ENCODE measurements around the gene PISD. TPM values are rescaled to one million over a fixed set of nuclear protein-coding genes. Genes with fewer than 3 reads are reported as not detected.
A peak's percentile ranks its signal among the peaks of the same experiment; 100 is the strongest.

PISD gene
- total and polyA plus RNA-seq, 2 of the 8 experiments (the other 6 are each of a cell fraction or from before 2014, with no cell fraction given): 47.8 to 48.2 TPM

DNA sequence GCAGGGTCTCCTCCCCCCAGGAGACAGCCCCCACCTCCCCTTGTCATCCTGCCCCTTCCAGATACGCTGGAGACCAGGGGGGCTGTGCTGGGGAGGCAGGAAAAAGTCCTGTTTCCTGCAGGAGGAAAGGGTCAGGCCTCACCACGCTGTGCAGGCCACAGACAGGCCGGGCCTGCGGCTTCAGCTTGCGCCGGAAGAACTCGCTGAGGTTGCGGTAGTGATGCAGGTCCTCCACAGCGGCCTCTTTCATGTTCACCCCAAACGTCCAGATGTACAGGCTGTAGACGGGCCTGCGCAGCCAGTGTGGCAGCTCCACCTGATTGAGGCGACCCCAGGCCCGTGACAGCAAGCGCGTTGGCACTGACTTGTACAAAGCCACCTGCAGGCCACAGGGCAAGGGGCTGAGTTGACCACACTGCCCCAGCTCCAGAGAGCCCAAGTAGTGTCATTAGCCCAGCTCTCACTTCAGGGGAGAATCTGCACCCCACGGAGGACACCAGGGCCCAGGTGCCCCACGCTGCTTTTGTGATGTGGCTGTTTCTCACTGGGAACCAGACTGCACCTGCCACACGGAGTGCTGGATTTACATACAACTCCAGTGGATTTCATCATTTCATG lies 40.4 kb downstream of the PISD start:
- ChIA-PET POLR2A (ENCODE audit: partially characterized antibody) (interaction anchor here (3.9 kb wide), 1 partner anchor 9 kb away, joined by 17 read pairs; no protein-coding TSS in a partner anchor), CTCF (ENCODE audit: partially characterized antibody) (interaction anchor here (1.1 kb wide), 1 partner anchor 9 kb away, joined by 5 read pairs; no protein-coding TSS in a partner anchor)
- no peaks in the 10 kb centered on the region for H3K27me3 ChIP-seq (replicated peaks in 1 of 4; ENCODE audit: control insufficient read depth in 3 of 4, extremely low read depth in 1 of 4, insufficient read depth in 3 of 4, low read length in 3 of 4)
- no peak overlapping the region for H3K23ac ChIP-seq (ENCODE audit: insufficient read length)
- H2BK5ac ChIP-seq (ENCODE audit: low read depth, low read length): peak overlapping the region; percentile 66; the same call in 1 of the 2 replicates
- H2BK12ac ChIP-seq (ENCODE audit: low read depth, low read length): no peak overlapping the region
- peaks cover 2 to 27% (median 13%) of the 10 kb centered on the region in 4 experiments; a peak in 7 of 8 replicates for H3K36me3 ChIP-seq (ENCODE audit: control insufficient read depth in 2 of 4, insufficient read depth in 4 of 4, low read length in 3 of 4)
- H3K23me2 ChIP-seq (ENCODE audit: low read depth, low read length): no peaks in the 10 kb centered on the region; the same call in 1 of the 2 replicates
- 95% methylated on average over 18 of the region's 19 CpGs; no CpG with 5 or more reads in 1 of the 2 experiments for WGBS, 2 experiments (ENCODE audit: extremely low coverage in 1 of 2, insufficient coverage in 1 of 2, insufficient read length in 1 of 2, insufficient replicate concordance in 2 of 2, low coverage in 1 of 2, low lambda C conversion rate in 2 of 2, missing lambda C conversion rate in 1 of 2)
- no peak overlapping the region for H4K8ac ChIP-seq (ENCODE audit: extremely low read depth, insufficient read depth, low read length)
- FAIRE-seq: no peak
- H3K18ac ChIP-seq (ENCODE audit: extremely low read depth, low read length): no peak overlapping the region
- H2AFZ ChIP-seq (ENCODE audit: low read length): no peak overlapping the region
- peaks cover 0 to 29% of the 10 kb centered on the region in 2 experiments; a peak in 1 of 4 replicates for H3K79me2 ChIP-seq (ENCODE audit: control insufficient read depth in 1 of 2, insufficient read depth in 2 of 2, low read length in 2 of 2)
- no peak overlapping the region for H2BK15ac ChIP-seq (ENCODE audit: low read length)
- DNase-seq (ENCODE audit: low read depth in 1 of 2, low spot score in 2 of 2): no peak
- H3K56ac ChIP-seq (replicated peaks; ENCODE audit: insufficient read length, low read depth, low read length): no peak overlapping the region
- H2BK20ac ChIP-seq (ENCODE audit: low read length): no peak overlapping the region
- H4K5ac ChIP-seq (ENCODE audit: insufficient read length, low read depth, low read length): no peak overlapping the region
- peaks cover 14% of the 10 kb centered on the region for H3K79me1 ChIP-seq (ENCODE audit: low read depth, low read length)
- H3K27ac ChIP-seq (ENCODE audit: low read depth, low read length): no peak overlapping the region
- no peak overlapping the region for H3K9ac ChIP-seq (replicated peaks in 1 of 4; ENCODE audit: extremely low read depth in 1 of 4, low read depth in 3 of 4, low read length in 3 of 4)
- no peak overlapping the region for H2BK120ac ChIP-seq (replicated peaks; ENCODE audit: low read depth, low read length)
- H4K91ac ChIP-seq (replicated peaks; ENCODE audit: insufficient read length, low read length): no peak overlapping the region
- H2AK5ac ChIP-seq (ENCODE audit: low read depth, low read length): no peak overlapping the region
- H3K9me3 ChIP-seq (ENCODE audit: insufficient read depth in 2 of 2, low read depth in 1 of 2, low read length in 1 of 2): no peaks in the 10 kb centered on the region
- H3K4me2 ChIP-seq (ENCODE audit: insufficient read depth in 1 of 2, low read depth in 2 of 2, low read length in 2 of 2): no peak overlapping the region
- H3K14ac ChIP-seq (ENCODE audit: insufficient read length): no peak overlapping the region
- peaks cover 5 to 30% (median 22%) of the 10 kb centered on the region in 4 experiments for H3K4me1 ChIP-seq (replicated peaks in 1 of 4; ENCODE audit: control insufficient read depth in 3 of 4, insufficient read depth in 4 of 4, low read length in 3 of 4)
- H4K20me1 ChIP-seq (replicated peaks in 1 of 2; ENCODE audit: control insufficient read depth in 1 of 2, insufficient read depth in 2 of 2, low read length in 2 of 2): peaks cover 12 to 29% of the 10 kb centered on the region in 2 experiments
- no peak overlapping the region for H3K4ac ChIP-seq (replicated peaks; ENCODE audit: insufficient read length, low read depth, low read length)
- no peak overlapping the region for H3K4me3 ChIP-seq (ENCODE audit: extremely low read depth in 1 of 4, insufficient read depth in 2 of 4, low read depth in 3 of 4, low read length in 4 of 4)
- TF ChIP-seq SUZ12 (IDR thresholded peaks at IDR 0.05; ENCODE audit: low read length): no peak
- TF ChIP-seq GABPA (IDR thresholded peaks at IDR 0.05; ENCODE audit: borderline replicate concordance, insufficient read depth, low read length): no peak
- no peak for TF ChIP-seq RFX5 (IDR thresholded peaks at IDR 0.05; ENCODE audit: borderline replicate concordance, low read depth, low read length)
- TF ChIP-seq, protein P1, sequence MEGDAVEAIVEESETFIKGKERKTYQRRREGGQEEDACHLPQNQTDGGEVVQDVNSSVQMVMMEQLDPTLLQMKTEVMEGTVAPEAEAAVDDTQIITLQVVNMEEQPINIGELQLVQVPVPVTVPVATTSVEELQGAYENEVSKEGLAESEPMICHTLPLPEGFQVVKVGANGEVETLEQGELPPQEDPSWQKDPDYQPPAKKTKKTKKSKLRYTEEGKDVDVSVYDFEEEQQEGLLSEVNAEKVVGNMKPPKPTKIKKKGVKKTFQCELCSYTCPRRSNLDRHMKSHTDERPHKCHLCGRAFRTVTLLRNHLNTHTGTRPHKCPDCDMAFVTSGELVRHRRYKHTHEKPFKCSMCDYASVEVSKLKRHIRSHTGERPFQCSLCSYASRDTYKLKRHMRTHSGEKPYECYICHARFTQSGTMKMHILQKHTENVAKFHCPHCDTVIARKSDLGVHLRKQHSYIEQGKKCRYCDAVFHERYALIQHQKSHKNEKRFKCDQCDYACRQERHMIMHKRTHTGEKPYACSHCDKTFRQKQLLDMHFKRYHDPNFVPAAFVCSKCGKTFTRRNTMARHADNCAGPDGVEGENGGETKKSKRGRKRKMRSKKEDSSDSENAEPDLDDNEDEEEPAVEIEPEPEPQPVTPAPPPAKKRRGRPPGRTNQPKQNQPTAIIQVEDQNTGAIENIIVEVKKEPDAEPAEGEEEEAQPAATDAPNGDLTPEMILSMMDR (IDR thresholded peaks at IDR 0.05; ENCODE audit: control extremely low read depth in 1 of 3, insufficient read depth in 1 of 3, low read depth in 1 of 3, low read length in 3 of 3): no peak
- TF ChIP-seq GTF2F1 (IDR thresholded peaks at IDR 0.05; ENCODE audit: borderline replicate concordance, low read depth, low read length): no peak
- TF ChIP-seq SP2 (IDR thresholded peaks at IDR 0.05; ENCODE audit: low read length): no peak
- TF ChIP-seq, protein P2, sequence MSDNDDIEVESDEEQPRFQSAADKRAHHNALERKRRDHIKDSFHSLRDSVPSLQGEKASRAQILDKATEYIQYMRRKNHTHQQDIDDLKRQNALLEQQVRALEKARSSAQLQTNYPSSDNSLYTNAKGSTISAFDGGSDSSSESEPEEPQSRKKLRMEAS (IDR thresholded peaks at IDR 0.05): no peak
- no peak for TF ChIP-seq TAF1 (IDR thresholded peaks at IDR 0.05; ENCODE audit: low read depth, low read length)
- no peak for TF ChIP-seq FOSL1 (IDR thresholded peaks at IDR 0.05; ENCODE audit: insufficient read depth, low read depth, low read length)

Data from H1 (cell line).